Osteoblast (primary cell): ENCODE results near the gene ERBB4. TPM values are rescaled to one million over a fixed set of nuclear protein-coding genes. Genes with fewer than 3 reads are reported as not detected.

Source experiments
- DNase-seq: peaks from one replicate; pipeline ENCODE4 v3.0.0; 2011; ENCODE audit warnings: low spot score, mixed read lengths; ENCODE audit not compliant: insufficient read length; ENCODE audit errors: missing footprints
- H2AFZ ChIP-seq: 2 replicates; pipeline ENCODE4 v1.6.0; 2011; ENCODE audit warnings: mild to moderate bottlenecking, low read length
- H3K27ac ChIP-seq: 2 replicates; pipeline ENCODE4 v1.5.1; 2011; ENCODE audit warnings: mild to moderate bottlenecking, low read depth, low read length, moderate library complexity
- H3K27me3 ChIP-seq: 2 replicates; pipeline ENCODE4 v1.6.0; 2012; ENCODE audit warnings: mild to moderate bottlenecking, control low read depth, inconsistent platforms, low read length, moderate library complexity; ENCODE audit not compliant: insufficient read depth
- H3K36me3 ChIP-seq: 2 replicates; pipeline ENCODE4 v1.5.1; 2011; ENCODE audit warnings: mild to moderate bottlenecking, low read length, control low read depth, moderate library complexity; ENCODE audit not compliant: insufficient read depth
- H3K4me1 ChIP-seq: 2 replicates; pipeline ENCODE4 v1.5.1; 2011; ENCODE audit warnings: mild to moderate bottlenecking, low read length, control low read depth, moderate library complexity; ENCODE audit not compliant: insufficient read depth
- H3K4me2 ChIP-seq: 2 replicates; pipeline ENCODE4 v1.6.0; 2011; ENCODE audit warnings: mild to moderate bottlenecking, low read length; ENCODE audit not compliant: insufficient read depth
- H3K4me3 ChIP-seq: fragments of 200-600 bp; sonication (generic); 3 replicates; pipeline ENCODE4 v1.5.1; 2012; ENCODE audit warnings: mild to moderate bottlenecking, low read length, inconsistent platforms; ENCODE audit not compliant: insufficient read depth
- H3K79me2 ChIP-seq: 2 replicates; pipeline ENCODE4 v1.6.0; 2012; ENCODE audit warnings: mild to moderate bottlenecking, low read length, control low read depth, inconsistent platforms; ENCODE audit not compliant: insufficient read depth
- H3K9me3 ChIP-seq: 2 replicates; pipeline ENCODE4 v1.5.1; 2011; ENCODE audit warnings: low read depth, low read length, control low read depth
- H4K20me1 ChIP-seq: 2 replicates; pipeline ENCODE4 v1.6.0; 2012; ENCODE audit warnings: mild to moderate bottlenecking, low read length, control low read depth; ENCODE audit not compliant: insufficient read depth
- total RNA-seq: library from RNA; depleted of rRNA; stranded (reverse); fragments of >200 nt; gene quantifications from 2 replicates; pipeline ENCODE4 v1.2.3, GENCODE V29; 2012
- TF ChIP-seq, protein P1 (sequence below): IDR thresholded peaks from 2 replicates; pipeline ENCODE4 v1.5.1; 2011; ENCODE audit warnings: mild to moderate bottlenecking, low read depth, low read length, moderate library complexity; ENCODE audit errors: extremely low read depth

ERBB4 gene
- total RNA-seq, 1 donor: under 0.01 TPM

DNA sequence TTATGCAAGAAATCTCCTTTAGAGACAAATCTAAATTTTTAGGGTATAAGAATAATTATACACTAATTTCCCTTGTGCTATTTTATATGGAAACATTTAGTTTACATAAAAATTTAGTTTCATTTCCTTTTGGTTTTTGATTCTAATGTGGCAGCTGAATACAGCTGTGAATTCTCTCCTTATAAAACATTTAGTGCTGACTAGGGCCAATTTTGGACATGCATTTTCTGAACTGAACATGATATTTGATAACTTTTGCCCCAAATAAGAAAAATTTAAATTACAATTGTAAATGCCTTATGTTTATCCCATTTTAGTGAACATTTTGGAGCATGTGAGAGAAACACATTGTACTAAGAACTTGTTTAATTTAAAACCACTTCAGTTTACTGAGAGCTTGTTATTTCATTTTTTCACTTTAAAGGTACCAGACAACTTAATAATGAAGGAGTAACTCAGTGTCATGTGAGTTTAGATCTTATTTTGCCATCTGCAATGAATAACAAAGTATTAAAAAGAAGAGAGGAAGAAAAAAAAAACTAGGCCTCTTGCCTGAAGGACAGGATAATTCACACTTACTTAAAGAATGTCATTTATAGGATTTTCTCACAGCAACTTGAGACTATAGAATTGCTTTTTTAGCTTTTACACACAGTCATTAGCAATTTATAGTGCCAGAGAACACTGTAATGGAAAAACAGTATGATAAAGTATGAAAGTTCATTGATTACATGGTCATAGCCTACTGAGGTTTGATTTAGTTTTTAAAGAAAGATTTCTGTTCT is 209.7 kb downstream of the ERBB4 start:
- no peak overlapping the region for H2AFZ ChIP-seq
- no peaks in the 10 kb centered on the region for H3K79me2 ChIP-seq
- H3K27me3 ChIP-seq: no peaks in the 10 kb centered on the region
- no peaks in the 10 kb centered on the region for H4K20me1 ChIP-seq
- H3K9me3 ChIP-seq: no peaks in the 10 kb centered on the region
- no peak overlapping the region for H3K4me2 ChIP-seq
- no peaks in the 10 kb centered on the region for H3K36me3 ChIP-seq
- DNase-seq: no peak
- no peak overlapping the region for H3K27ac ChIP-seq
- no peaks in the 10 kb centered on the region for H3K4me1 ChIP-seq
- no peak overlapping the region for H3K4me3 ChIP-seq
- TF ChIP-seq, protein P1, sequence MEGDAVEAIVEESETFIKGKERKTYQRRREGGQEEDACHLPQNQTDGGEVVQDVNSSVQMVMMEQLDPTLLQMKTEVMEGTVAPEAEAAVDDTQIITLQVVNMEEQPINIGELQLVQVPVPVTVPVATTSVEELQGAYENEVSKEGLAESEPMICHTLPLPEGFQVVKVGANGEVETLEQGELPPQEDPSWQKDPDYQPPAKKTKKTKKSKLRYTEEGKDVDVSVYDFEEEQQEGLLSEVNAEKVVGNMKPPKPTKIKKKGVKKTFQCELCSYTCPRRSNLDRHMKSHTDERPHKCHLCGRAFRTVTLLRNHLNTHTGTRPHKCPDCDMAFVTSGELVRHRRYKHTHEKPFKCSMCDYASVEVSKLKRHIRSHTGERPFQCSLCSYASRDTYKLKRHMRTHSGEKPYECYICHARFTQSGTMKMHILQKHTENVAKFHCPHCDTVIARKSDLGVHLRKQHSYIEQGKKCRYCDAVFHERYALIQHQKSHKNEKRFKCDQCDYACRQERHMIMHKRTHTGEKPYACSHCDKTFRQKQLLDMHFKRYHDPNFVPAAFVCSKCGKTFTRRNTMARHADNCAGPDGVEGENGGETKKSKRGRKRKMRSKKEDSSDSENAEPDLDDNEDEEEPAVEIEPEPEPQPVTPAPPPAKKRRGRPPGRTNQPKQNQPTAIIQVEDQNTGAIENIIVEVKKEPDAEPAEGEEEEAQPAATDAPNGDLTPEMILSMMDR: no peak

GRCh38 chr2:212328136-212328535 is 210.5 kb downstream of the ERBB4 start:
- H4K20me1 ChIP-seq: no peaks in the 10 kb centered on the region
- no peaks in the 10 kb centered on the region for H3K27me3 ChIP-seq
- no peaks in the 10 kb centered on the region for H3K79me2 ChIP-seq
- TF ChIP-seq, protein P1: no peak
- no peaks in the 10 kb centered on the region for H3K36me3 ChIP-seq
- H2AFZ ChIP-seq: no peak overlapping the region
- no peaks in the 10 kb centered on the region for H3K4me1 ChIP-seq
- no peak for DNase-seq
- H3K27ac ChIP-seq: no peak overlapping the region
- no peaks in the 10 kb centered on the region for H3K9me3 ChIP-seq
- no peak overlapping the region for H3K4me2 ChIP-seq
- no peak overlapping the region for H3K4me3 ChIP-seq

DNA sequence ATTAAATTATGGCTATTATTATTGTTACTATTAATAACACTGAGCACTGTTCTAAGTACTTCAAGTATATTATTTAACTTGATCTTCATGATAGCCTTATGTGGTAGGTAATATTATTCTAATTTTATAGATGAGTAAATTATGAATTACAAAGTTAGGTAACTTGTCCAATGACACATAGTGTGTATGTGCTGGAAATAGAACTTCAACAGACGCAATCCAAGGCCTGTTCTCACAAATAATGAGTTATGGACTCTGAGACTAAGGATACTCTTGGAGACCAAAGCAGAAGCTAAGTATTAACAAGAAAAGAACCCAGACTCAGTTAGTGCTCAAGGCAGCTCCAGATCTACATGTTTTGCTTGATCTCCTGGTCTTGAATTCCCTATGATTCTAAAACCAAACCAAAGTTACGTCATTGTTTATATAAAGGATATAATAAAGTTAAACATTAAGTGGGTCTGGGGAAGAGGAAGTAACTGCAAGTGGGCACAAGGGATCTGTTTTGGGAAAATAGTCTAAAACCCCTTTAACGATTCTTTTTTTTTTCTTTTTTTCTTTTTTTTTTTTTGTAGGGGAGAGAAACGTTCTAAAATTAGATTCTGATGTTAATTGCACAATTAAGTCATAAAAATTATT is 211.3 kb downstream of the ERBB4 start:
- no peak for DNase-seq
- Histone ChIP-seq H3K9me3 (no peaks in the 10 kb centered on the region), H4K20me1 (no peaks in the 10 kb centered on the region), H3K27me3 (no peaks in the 10 kb centered on the region), H3K4me1 (no peaks in the 10 kb centered on the region), H3K36me3 (no peaks in the 10 kb centered on the region), H3K27ac (no peak overlapping the region), H3K4me3 (no peak overlapping the region), H3K79me2 (no peaks in the 10 kb centered on the region), H3K4me2 (no peak overlapping the region), H2AFZ (no peak overlapping the region)
- TF ChIP-seq, protein P1: no peak

DNA sequence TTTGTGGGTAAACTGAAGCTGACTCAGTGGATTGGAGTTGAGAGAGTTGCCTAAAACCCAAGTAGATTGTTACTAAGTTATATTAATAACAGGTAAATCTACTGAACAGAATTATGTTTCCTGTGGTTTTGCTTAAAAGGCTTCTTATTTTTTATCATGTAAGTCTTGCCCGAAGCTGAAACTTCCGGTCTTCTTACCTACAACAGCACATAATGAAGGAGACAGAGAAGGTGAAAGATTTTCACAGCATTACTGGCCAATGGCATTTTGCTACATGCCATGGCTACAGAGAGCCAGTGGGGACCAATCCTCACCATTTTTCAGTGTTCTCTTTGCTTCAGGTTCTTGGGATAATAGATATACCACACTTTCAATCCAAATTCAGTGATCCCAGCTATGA is 220.0 kb downstream of the ERBB4 start:
- Histone ChIP-seq H3K4me2 (no peak overlapping the region), H3K79me2 (no peaks in the 10 kb centered on the region)

More for the DNA sequence above, 220.0 kb downstream of the ERBB4 start:
- no peaks in the 10 kb centered on the region for H3K36me3 ChIP-seq
- TF ChIP-seq, protein P1: no peak
- H2AFZ ChIP-seq: no peak overlapping the region
- H4K20me1 ChIP-seq: no peaks in the 10 kb centered on the region
- no peaks in the 10 kb centered on the region for H3K4me1 ChIP-seq
- DNase-seq: no peak
- no peak overlapping the region for H3K27ac ChIP-seq
- H3K4me3 ChIP-seq: no peak overlapping the region
- no peaks in the 10 kb centered on the region for H3K27me3 ChIP-seq
- no peaks in the 10 kb centered on the region for H3K9me3 ChIP-seq
